ENCODE data around the gene TBC1D1. TPM values are rescaled to one million over a fixed set of nuclear protein-coding genes. Genes with fewer than 3 reads are reported as not detected.
A peak's percentile ranks its signal among the peaks of the same experiment; 100 is the strongest.

The TBC1D1 gene
- total and polyA plus RNA-seq, 2 of the 8 experiments (the other 6 are each of a cell fraction or from before 2014, with no cell fraction given) = 96.9 to 162 TPM

DNA sequence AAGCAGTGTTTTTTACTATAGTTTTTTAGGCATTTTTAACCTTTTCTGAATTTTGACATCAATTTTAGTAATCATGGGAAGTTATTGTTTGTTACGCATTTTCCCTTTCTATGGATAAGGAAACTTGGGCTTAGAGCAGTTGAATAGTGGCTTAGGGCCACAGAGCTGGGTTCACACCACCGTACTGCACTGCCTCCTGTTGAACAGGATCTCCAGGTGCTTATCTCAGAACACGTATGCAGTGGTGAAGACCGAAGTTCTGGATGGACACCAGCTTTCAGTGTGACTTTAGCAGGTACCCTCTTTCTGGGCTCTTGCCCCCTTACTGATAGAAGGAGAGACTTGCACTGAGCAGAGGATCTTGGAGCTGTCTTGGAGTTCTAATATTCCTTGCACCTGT lies 206.9 kb downstream of the TBC1D1 start:
- no peak overlapping the region for H2BK5ac ChIP-seq (ENCODE audit: low read depth, low read length)

More for the DNA sequence above, 206.9 kb downstream of the TBC1D1 start:
- H3K4me3 ChIP-seq (ENCODE audit: extremely low read depth in 1 of 4, insufficient read depth in 2 of 4, low read depth in 3 of 4, low read length in 4 of 4) = no peak overlapping the region
- no peak overlapping the region for H3K14ac ChIP-seq (ENCODE audit: insufficient read length)
- no peaks in the 10 kb centered on the region for H3K23me2 ChIP-seq (ENCODE audit: low read depth, low read length)
- peaks cover 0 to 4% of the 10 kb centered on the region in 2 experiments for H4K20me1 ChIP-seq (replicated peaks in 1 of 2; ENCODE audit: control insufficient read depth in 1 of 2, insufficient read depth in 2 of 2, low read length in 2 of 2)
- H4K8ac ChIP-seq (ENCODE audit: extremely low read depth, insufficient read depth, low read length) = no peak overlapping the region
- H3K79me1 ChIP-seq (ENCODE audit: low read depth, low read length) = no peaks in the 10 kb centered on the region; the same call in 1 of the 2 replicates
- H4K5ac ChIP-seq (ENCODE audit: insufficient read length, low read depth, low read length) = no peak overlapping the region
- TF ChIP-seq, protein P1, sequence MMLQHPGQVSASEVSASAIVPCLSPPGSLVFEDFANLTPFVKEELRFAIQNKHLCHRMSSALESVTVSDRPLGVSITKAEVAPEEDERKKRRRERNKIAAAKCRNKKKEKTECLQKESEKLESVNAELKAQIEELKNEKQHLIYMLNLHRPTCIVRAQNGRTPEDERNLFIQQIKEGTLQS (IDR thresholded peaks at IDR 0.05; ENCODE audit: insufficient read depth, low read depth, low read length) = no peak
- TF ChIP-seq, protein P2, sequence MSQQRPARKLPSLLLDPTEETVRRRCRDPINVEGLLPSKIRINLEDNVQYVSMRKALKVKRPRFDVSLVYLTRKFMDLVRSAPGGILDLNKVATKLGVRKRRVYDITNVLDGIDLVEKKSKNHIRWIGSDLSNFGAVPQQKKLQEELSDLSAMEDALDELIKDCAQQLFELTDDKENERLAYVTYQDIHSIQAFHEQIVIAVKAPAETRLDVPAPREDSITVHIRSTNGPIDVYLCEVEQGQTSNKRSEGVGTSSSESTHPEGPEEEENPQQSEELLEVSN (IDR thresholded peaks at IDR 0.05) = no peak
- TF ChIP-seq CREB1 (IDR thresholded peaks at IDR 0.05) (no peak), TBP (IDR thresholded peaks at IDR 0.05; ENCODE audit: low read depth, low read length) (no peak), KDM4A (IDR thresholded peaks at IDR 0.05; ENCODE audit: low read depth, low read length, severe bottlenecking) (no peak), GTF2F1 (IDR thresholded peaks at IDR 0.05; ENCODE audit: borderline replicate concordance, low read depth, low read length) (no peak)
- TF ChIP-seq, protein P3, sequence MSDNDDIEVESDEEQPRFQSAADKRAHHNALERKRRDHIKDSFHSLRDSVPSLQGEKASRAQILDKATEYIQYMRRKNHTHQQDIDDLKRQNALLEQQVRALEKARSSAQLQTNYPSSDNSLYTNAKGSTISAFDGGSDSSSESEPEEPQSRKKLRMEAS (IDR thresholded peaks at IDR 0.05) = no peak
- 0 out of 2 replicates have a peak overlapping the region, but pooled peaks have one; percentile 28 for H2AK5ac ChIP-seq (ENCODE audit: low read depth, low read length)
- no peak overlapping the region for H3K4ac ChIP-seq (replicated peaks; ENCODE audit: insufficient read length, low read depth, low read length)
- H4K91ac ChIP-seq (replicated peaks; ENCODE audit: insufficient read length, low read length) = no peak overlapping the region
- H3K9me3 ChIP-seq (ENCODE audit: insufficient read depth in 2 of 2, low read depth in 1 of 2, low read length in 1 of 2) = no peaks in the 10 kb centered on the region
- no peak overlapping the region for H3K4me2 ChIP-seq (ENCODE audit: insufficient read depth in 1 of 2, low read depth in 2 of 2, low read length in 2 of 2)
- no peak overlapping the region for H2BK15ac ChIP-seq (ENCODE audit: low read length)
- H3K56ac ChIP-seq (replicated peaks; ENCODE audit: insufficient read length, low read depth, low read length) = no peak overlapping the region
- DNase-seq (ENCODE audit: low read depth in 1 of 2, low spot score in 2 of 2) (no peak), FAIRE-seq (no peak)
- CTCF ChIA-PET (ENCODE audit: partially characterized antibody) = interaction anchor here (1.0 kb wide), 1 partner anchor 29 kb away, joined by 3 read pairs; no protein-coding TSS in a partner anchor
- no peak overlapping the region for H3K27ac ChIP-seq (ENCODE audit: low read depth, low read length)
- H2AFZ ChIP-seq (ENCODE audit: low read length) = no peak overlapping the region
- no peak overlapping the region for H2BK12ac ChIP-seq (ENCODE audit: low read depth, low read length)
- H3K4me1 ChIP-seq (replicated peaks in 1 of 4; ENCODE audit: control insufficient read depth in 3 of 4, insufficient read depth in 4 of 4, low read length in 3 of 4) = peaks cover 0 to 4% (median 1%) of the 10 kb centered on the region in 4 experiments; a peak in 1 of 7 replicates
- no peaks in the 10 kb centered on the region for H3K79me2 ChIP-seq (ENCODE audit: control insufficient read depth in 1 of 2, insufficient read depth in 2 of 2, low read length in 2 of 2)
- H2BK120ac ChIP-seq (replicated peaks; ENCODE audit: low read depth, low read length) = no peak overlapping the region
- no peak overlapping the region for H3K18ac ChIP-seq (ENCODE audit: extremely low read depth, low read length)
- 96% methylated on average over 4 of the region's 4 CpGs; no CpG with 5 or more reads in 1 of the 2 experiments for WGBS, 2 experiments (ENCODE audit: extremely low coverage in 1 of 2, insufficient coverage in 1 of 2, insufficient read length in 1 of 2, insufficient replicate concordance in 2 of 2, low coverage in 1 of 2, low lambda C conversion rate in 2 of 2, missing lambda C conversion rate in 1 of 2)
- no peak overlapping the region for H3K23ac ChIP-seq (ENCODE audit: insufficient read length)
- peaks cover 0 to 13% (median 3%) of the 10 kb centered on the region in 4 experiments; a peak in 3 of 8 replicates for H3K36me3 ChIP-seq (ENCODE audit: control insufficient read depth in 2 of 4, insufficient read depth in 4 of 4, low read length in 3 of 4)
- H2BK20ac ChIP-seq (ENCODE audit: low read length) = no peak overlapping the region
- no peak overlapping the region for H3K9ac ChIP-seq (replicated peaks in 1 of 4; ENCODE audit: extremely low read depth in 1 of 4, low read depth in 3 of 4, low read length in 3 of 4)
- POLR2A ChIA-PET (ENCODE audit: partially characterized antibody) = interaction anchor here (1.0 kb wide), 1 partner anchor 15 kb away, joined by 3 read pairs; no protein-coding TSS in a partner anchor
- no peaks in the 10 kb centered on the region for H3K27me3 ChIP-seq (replicated peaks in 1 of 4; ENCODE audit: control insufficient read depth in 3 of 4, extremely low read depth in 1 of 4, insufficient read depth in 3 of 4, low read length in 3 of 4)
